ENCODE results near the gene COL17A1. TPM values are rescaled to one million over a fixed set of nuclear protein-coding genes. Genes with fewer than 3 reads are reported as not detected.

Gene COL17A1
- total RNA-seq, 1 donor from 2014 or later = not detected

- no peaks in the 10 kb centered on the region for H3K27me3 ChIP-seq (ENCODE audit: low read depth)
- no peak for TF ChIP-seq CTCF (IDR thresholded peaks at IDR 0.05; ENCODE audit: borderline replicate concordance)
- no peak for DNase-seq
- H3K4me1 ChIP-seq = peaks cover 23% of the 10 kb centered on the region
- H3K27ac ChIP-seq (replicated peaks) = no peak overlapping the region
- intact Hi-C loops (cut with micrococcal nuclease) = no loop called here
- H3K9me3 ChIP-seq (replicated peaks) = no peaks in the 10 kb centered on the region
- H3K4me3 ChIP-seq = no peak overlapping the region
- no peaks in the 10 kb centered on the region for H3K36me3 ChIP-seq
Measured at GRCh38 chr10:104117839-104118323, 32.2 kb upstream of the COL17A1 start.

- intact Hi-C loops (cut with micrococcal nuclease) = no loop called here
Measured at GRCh38 chr10:104113376-104113956, 27.8 kb upstream of the COL17A1 start.

GRCh38 chr10:104109908-104110662 is 24.4 kb upstream of the COL17A1 start:
- Histone ChIP-seq H3K9me3 (replicated peaks) (no peaks in the 10 kb centered on the region), H3K27me3 (ENCODE audit: low read depth) (no peaks in the 10 kb centered on the region), H3K36me3 (no peaks in the 10 kb centered on the region), H3K4me3 (no peak overlapping the region), H3K27ac (replicated peaks) (no peak overlapping the region), H3K4me1 (no peaks in the 10 kb centered on the region)
- no peak for TF ChIP-seq CTCF (IDR thresholded peaks at IDR 0.05; ENCODE audit: borderline replicate concordance)
- intact Hi-C loops (cut with micrococcal nuclease) = no loop called here
- no peak for DNase-seq

More at GRCh38 chr10:104113376-104113956, 27.8 kb upstream of the COL17A1 start:
- no peaks in the 10 kb centered on the region for H3K9me3 ChIP-seq (replicated peaks)
- TF ChIP-seq CTCF (IDR thresholded peaks at IDR 0.05; ENCODE audit: borderline replicate concordance) = no peak
- no peaks in the 10 kb centered on the region for H3K4me1 ChIP-seq
- no peak overlapping the region for H3K27ac ChIP-seq (replicated peaks)
- H3K36me3 ChIP-seq = no peaks in the 10 kb centered on the region
- DNase-seq = no peak
- no peaks in the 10 kb centered on the region for H3K27me3 ChIP-seq (ENCODE audit: low read depth)
- H3K4me3 ChIP-seq = no peak overlapping the region

GRCh38 chr10:104104926-104105325 is 19.2 kb upstream of the COL17A1 start:
- Histone ChIP-seq H3K27ac (replicated peaks) (no peak overlapping the region), H3K4me1 (no peaks in the 10 kb centered on the region), H3K36me3 (no peaks in the 10 kb centered on the region), H3K4me3 (no peak overlapping the region), H3K9me3 (replicated peaks) (no peaks in the 10 kb centered on the region), H3K27me3 (ENCODE audit: low read depth) (no peaks in the 10 kb centered on the region)
- TF ChIP-seq CTCF (IDR thresholded peaks at IDR 0.05; ENCODE audit: borderline replicate concordance) = no peak
- intact Hi-C loops (cut with micrococcal nuclease) = no loop called here
- DNase-seq = no peak

GRCh38 chr10:104104418-104104817 is 18.7 kb upstream of the COL17A1 start:
- H3K9me3 ChIP-seq (replicated peaks) = no peaks in the 10 kb centered on the region
- H3K36me3 ChIP-seq = no peaks in the 10 kb centered on the region
- H3K4me1 ChIP-seq = no peaks in the 10 kb centered on the region
- H3K4me3 ChIP-seq = no peak overlapping the region
- TF ChIP-seq CTCF (IDR thresholded peaks at IDR 0.05; ENCODE audit: borderline replicate concordance) = no peak
- intact Hi-C loops (cut with micrococcal nuclease) = no loop called here
- no peak for DNase-seq
- H3K27ac ChIP-seq (replicated peaks) = no peak overlapping the region
- no peaks in the 10 kb centered on the region for H3K27me3 ChIP-seq (ENCODE audit: low read depth)

All from left ventricle myocardium inferior (tissue), 1 donor.